GM12878 (cell line): ENCODE measurements around the gene ACTA2. TPM values are rescaled to one million over a fixed set of nuclear protein-coding genes. Genes with fewer than 3 reads are reported as not detected.
A peak's percentile ranks its signal among the peaks of the same experiment; 100 is the strongest.

ENCODE experiments used
- CHD1 ChIP-seq: IDR thresholded peaks from 2 replicates; pipeline ENCODE4 v1.6.1; 2012; ENCODE audit warnings: low read depth, low read length, improper control_type of control experiment
- FOS ChIP-seq: IDR thresholded peaks from 3 replicates; pipeline ENCODE4 v1.6.1; 2011; ENCODE audit warnings: borderline replicate concordance; ENCODE audit not compliant: insufficient read length; ENCODE audit errors: extremely low read depth
- MEF2B ChIP-seq: fragments of 450-650 bp; IDR thresholded peaks from 2 replicates; pipeline ENCODE4 v1.6.1; 2018; ENCODE audit warnings: mild to moderate bottlenecking, moderate library complexity; ENCODE audit not compliant: partially characterized antibody, poor library complexity, severe bottlenecking
- NFYB ChIP-seq: IDR thresholded peaks from 2 replicates; pipeline ENCODE4 v1.6.1; 2011; ENCODE audit warnings: low read depth, mild to moderate bottlenecking, low read length, improper control_type of control experiment, moderate library complexity; ENCODE audit not compliant: insufficient read depth
- NR2C2 ChIP-seq: IDR thresholded peaks from 2 replicates; pipeline ENCODE4 v1.6.1; 2011; ENCODE audit warnings: borderline replicate concordance, low read depth; ENCODE audit not compliant: control insufficient read depth, insufficient read length
- SMARCA5 ChIP-seq: fragments of 450-650 bp; IDR thresholded peaks from 2 replicates; pipeline ENCODE4 v1.6.1; 2017; ENCODE audit warnings: mild to moderate bottlenecking
- STAT3 ChIP-seq: IDR thresholded peaks from 2 replicates; pipeline ENCODE4 v1.6.1; 2011; ENCODE audit warnings: low read depth, low read length, improper control_type of control experiment
- SUPT20H ChIP-seq: IDR thresholded peaks from 2 replicates; pipeline ENCODE4 v1.6.1; 2011; ENCODE audit warnings: low read depth, mild to moderate bottlenecking, low read length, moderate library complexity, borderline replicate concordance; ENCODE audit not compliant: control insufficient read depth
- YBX1 ChIP-seq: fragments of 450-650 bp; IDR thresholded peaks from 2 replicates; pipeline ENCODE4 v1.6.1; 2016; ENCODE audit warnings: antibody characterized with exemption
- ZNF622 ChIP-seq: fragments of 450-650 bp; IDR thresholded peaks from 2 replicates; pipeline ENCODE4 v1.6.1; 2017; ENCODE audit warnings: mild to moderate bottlenecking, inconsistent platforms
- polyA plus RNA-seq, 11 experiments: library from polyadenylated mRNA; depleted of rRNA in 4 of 11; unstranded in 6 of 11; stranded (reverse) in 5 of 11; fragments of >200 nt; fragmentation: Nextera tagmentation in 4 of 11; fragmentation: Illumina TruSeq in 1 of 11; extraction: Ambion mirVana in 4 of 11; extraction: Trizol in 1 of 11; gene quantifications; 1 replicate in 1 of 11; 2 replicates in 10 of 11; pipeline versions ENCODE4 v1.2.1 to v1.2.3, GENCODE V29; 2011 to 2016; ENCODE audit warnings: inconsistent platforms in 2 of 11, missing spikeins in 2 of 11, low read depth in 1 of 11
- total RNA-seq, 4 experiments: library from RNA; depleted of rRNA in 3 of 4; stranded (reverse); fragments of >200 nt in 3 of 4; fragmentation: Illumina TruSeq in 1 of 4; extraction: Trizol in 1 of 4; gene quantifications; 2 replicates each; pipeline versions ENCODE4 v1.2.1 to v1.2.3, GENCODE V29; 2013 to 2021
- TF ChIP-seq, protein P1 (sequence below): fragments of 450-650 bp; IDR thresholded peaks from 2 replicates; pipeline ENCODE4 v1.6.1; 2017; ENCODE audit warnings: mild to moderate bottlenecking
- TF ChIP-seq, protein P2 (sequence below): IDR thresholded peaks from 2 replicates; pipeline ENCODE4 v1.6.1; 2012; ENCODE audit warnings: mild to moderate bottlenecking, low read depth, low read length
- TF ChIP-seq, protein P3 (sequence below): fragments of 450-650 bp; IDR thresholded peaks from 2 replicates; pipeline ENCODE4 v1.6.1; 2017; ENCODE audit warnings: mild to moderate bottlenecking, moderate library complexity
- TF ChIP-seq, protein P4 (sequence below): fragments of 450-650 bp; conservative IDR thresholded peaks from 2 replicates; pipeline ENCODE4 v1.6.1; 2017; ENCODE audit warnings: mild to moderate bottlenecking, moderate library complexity

Gene ACTA2
- total and polyA plus RNA-seq, 10 of the 15 experiments (the other 5 are each of a cell fraction or from before 2014, with no cell fraction given), result 7.4 to 78.2 (median 32.4) TPM

DNA sequence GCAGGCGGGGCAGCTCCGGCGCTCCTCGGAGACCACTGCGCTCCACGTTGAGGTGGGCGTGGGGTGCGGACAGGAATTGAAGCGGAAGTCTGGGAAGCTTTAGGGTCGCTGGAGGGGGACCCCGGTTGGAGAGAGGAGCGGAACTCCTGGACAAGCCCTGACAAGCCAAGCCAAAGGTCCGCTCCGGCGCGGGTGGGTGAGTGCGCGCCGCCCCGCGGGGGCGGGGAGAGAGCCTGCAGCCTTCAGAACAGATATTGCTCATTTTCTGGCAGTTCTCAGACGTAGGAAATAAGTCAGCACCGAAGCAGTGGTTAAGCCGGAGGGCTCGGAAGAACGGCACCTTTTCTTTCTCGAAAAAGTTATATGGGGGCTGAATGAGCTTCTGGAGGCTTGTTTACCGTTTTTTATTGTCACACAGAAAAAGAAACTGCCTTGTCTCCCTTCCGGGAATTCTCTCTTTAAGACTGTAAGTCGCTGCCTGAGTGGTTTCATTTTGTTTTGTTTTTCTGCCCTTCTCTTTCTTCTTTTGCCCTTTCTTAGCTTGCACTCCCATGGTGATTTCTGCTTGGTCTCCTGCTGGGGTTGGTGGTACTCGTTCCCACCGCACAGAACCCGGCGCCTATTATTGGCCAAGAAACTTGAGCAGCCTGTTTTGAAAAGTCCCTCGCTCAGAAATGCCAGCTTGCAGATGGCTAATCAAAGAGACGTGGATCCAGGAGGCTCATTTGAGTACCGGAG is 38.8 kb upstream of the ACTA2 start (continued):
- TF ChIP-seq NR2C2 (no peak), FOS (no peak), STAT3 (no peak), MEF2B (no peak), YBX1 (no peak), CHD1 (peak; percentile 82; the same call in 1 of the 2 replicates), NFYB (peak; percentile 66), SMARCA5 (no peak), SUPT20H (no peak), ZNF622 (no peak)
- TF ChIP-seq, protein P1, sequence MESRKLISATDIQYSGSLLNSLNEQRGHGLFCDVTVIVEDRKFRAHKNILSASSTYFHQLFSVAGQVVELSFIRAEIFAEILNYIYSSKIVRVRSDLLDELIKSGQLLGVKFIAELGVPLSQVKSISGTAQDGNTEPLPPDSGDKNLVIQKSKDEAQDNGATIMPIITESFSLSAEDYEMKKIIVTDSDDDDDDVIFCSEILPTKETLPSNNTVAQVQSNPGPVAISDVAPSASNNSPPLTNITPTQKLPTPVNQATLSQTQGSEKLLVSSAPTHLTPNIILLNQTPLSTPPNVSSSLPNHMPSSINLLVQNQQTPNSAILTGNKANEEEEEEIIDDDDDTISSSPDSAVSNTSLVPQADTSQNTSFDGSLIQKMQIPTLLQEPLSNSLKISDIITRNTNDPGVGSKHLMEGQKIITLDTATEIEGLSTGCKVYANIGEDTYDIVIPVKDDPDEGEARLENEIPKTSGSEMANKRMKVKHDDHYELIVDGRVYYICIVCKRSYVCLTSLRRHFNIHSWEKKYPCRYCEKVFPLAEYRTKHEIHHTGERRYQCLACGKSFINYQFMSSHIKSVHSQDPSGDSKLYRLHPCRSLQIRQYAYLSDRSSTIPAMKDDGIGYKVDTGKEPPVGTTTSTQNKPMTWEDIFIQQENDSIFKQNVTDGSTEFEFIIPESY, result no peak
- TF ChIP-seq, protein P2, sequence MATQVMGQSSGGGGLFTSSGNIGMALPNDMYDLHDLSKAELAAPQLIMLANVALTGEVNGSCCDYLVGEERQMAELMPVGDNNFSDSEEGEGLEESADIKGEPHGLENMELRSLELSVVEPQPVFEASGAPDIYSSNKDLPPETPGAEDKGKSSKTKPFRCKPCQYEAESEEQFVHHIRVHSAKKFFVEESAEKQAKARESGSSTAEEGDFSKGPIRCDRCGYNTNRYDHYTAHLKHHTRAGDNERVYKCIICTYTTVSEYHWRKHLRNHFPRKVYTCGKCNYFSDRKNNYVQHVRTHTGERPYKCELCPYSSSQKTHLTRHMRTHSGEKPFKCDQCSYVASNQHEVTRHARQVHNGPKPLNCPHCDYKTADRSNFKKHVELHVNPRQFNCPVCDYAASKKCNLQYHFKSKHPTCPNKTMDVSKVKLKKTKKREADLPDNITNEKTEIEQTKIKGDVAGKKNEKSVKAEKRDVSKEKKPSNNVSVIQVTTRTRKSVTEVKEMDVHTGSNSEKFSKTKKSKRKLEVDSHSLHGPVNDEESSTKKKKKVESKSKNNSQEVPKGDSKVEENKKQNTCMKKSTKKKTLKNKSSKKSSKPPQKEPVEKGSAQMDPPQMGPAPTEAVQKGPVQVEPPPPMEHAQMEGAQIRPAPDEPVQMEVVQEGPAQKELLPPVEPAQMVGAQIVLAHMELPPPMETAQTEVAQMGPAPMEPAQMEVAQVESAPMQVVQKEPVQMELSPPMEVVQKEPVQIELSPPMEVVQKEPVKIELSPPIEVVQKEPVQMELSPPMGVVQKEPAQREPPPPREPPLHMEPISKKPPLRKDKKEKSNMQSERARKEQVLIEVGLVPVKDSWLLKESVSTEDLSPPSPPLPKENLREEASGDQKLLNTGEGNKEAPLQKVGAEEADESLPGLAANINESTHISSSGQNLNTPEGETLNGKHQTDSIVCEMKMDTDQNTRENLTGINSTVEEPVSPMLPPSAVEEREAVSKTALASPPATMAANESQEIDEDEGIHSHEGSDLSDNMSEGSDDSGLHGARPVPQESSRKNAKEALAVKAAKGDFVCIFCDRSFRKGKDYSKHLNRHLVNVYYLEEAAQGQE, result no peak
- TF ChIP-seq, protein P3, sequence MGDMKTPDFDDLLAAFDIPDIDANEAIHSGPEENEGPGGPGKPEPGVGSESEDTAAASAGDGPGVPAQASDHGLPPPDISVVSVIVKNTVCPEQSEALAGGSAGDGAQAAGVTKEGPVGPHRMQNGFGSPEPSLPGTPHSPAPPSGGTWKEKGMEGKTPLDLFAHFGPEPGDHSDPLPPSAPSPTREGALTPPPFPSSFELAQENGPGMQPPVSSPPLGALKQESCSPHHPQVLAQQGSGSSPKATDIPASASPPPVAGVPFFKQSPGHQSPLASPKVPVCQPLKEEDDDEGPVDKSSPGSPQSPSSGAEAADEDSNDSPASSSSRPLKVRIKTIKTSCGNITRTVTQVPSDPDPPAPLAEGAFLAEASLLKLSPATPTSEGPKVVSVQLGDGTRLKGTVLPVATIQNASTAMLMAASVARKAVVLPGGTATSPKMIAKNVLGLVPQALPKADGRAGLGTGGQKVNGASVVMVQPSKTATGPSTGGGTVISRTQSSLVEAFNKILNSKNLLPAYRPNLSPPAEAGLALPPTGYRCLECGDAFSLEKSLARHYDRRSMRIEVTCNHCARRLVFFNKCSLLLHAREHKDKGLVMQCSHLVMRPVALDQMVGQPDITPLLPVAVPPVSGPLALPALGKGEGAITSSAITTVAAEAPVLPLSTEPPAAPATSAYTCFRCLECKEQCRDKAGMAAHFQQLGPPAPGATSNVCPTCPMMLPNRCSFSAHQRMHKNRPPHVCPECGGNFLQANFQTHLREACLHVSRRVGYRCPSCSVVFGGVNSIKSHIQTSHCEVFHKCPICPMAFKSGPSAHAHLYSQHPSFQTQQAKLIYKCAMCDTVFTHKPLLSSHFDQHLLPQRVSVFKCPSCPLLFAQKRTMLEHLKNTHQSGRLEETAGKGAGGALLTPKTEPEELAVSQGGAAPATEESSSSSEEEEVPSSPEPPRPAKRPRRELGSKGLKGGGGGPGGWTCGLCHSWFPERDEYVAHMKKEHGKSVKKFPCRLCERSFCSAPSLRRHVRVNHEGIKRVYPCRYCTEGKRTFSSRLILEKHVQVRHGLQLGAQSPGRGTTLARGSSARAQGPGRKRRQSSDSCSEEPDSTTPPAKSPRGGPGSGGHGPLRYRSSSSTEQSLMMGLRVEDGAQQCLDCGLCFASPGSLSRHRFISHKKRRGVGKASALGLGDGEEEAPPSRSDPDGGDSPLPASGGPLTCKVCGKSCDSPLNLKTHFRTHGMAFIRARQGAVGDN, result 0 out of 2 replicates have a peak, but pooled peaks have one; percentile 29
- TF ChIP-seq, protein P4, sequence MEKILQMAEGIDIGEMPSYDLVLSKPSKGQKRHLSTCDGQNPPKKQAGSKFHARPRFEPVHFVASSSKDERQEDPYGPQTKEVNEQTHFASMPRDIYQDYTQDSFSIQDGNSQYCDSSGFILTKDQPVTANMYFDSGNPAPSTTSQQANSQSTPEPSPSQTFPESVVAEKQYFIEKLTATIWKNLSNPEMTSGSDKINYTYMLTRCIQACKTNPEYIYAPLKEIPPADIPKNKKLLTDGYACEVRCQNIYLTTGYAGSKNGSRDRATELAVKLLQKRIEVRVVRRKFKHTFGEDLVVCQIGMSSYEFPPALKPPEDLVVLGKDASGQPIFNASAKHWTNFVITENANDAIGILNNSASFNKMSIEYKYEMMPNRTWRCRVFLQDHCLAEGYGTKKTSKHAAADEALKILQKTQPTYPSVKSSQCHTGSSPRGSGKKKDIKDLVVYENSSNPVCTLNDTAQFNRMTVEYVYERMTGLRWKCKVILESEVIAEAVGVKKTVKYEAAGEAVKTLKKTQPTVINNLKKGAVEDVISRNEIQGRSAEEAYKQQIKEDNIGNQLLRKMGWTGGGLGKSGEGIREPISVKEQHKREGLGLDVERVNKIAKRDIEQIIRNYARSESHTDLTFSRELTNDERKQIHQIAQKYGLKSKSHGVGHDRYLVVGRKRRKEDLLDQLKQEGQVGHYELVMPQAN, result 0 out of 2 replicates have a peak, but pooled peaks have one; percentile 11
